Activated CD4-positive, alpha-beta T cell treated with anti-CD3 and anti-CD28 coated beads, Interleukin-2, amount 50 U/mL, for 48 hours (primary cell): ENCODE measurements around the gene TMEM119.
A peak's percentile ranks its signal among the peaks of the same experiment; 100 is the strongest.

Experiments
- DNase-seq, 2 experiments: peaks; one replicate each; pipeline ENCODE4 v3.0.0-alpha.2; 2020

Gene TMEM119

GRCh38 chr12:108597559-108598471, at the start of gene TMEM119:
TMEM119 (minus strand) TSS chr12:108598084; CDS start chr12:108592383, 5,701 bp downstream.
- DNase-seq, result no peak

- no peak for DNase-seq
Measured at GRCh38 chr12:108646600-108647579, 49.0 kb upstream of the TMEM119 start.

- DNase-seq, result no peak
Measured at GRCh38 chr12:108645686-108646599, 48.1 kb upstream of the TMEM119 start.

- no peak for DNase-seq
Measured at GRCh38 chr12:108644811-108645120, 46.9 kb upstream of the TMEM119 start.

- DNase-seq, result no peak
Measured at GRCh38 chr12:108643941-108644810, 46.3 kb upstream of the TMEM119 start.

GRCh38 chr12:108642899-108643654, 45.2 kb upstream of the TMEM119 start:
- no peak for DNase-seq

GRCh38 chr12:108642269-108642870, 44.5 kb upstream of the TMEM119 start:
- no peak for DNase-seq

GRCh38 chr12:108641446-108642268, 43.8 kb upstream of the TMEM119 start:
- no peak for DNase-seq

GRCh38 chr12:108640802-108641445, 43.0 kb upstream of the TMEM119 start:
- no peak for DNase-seq

- no peak for DNase-seq
Measured at GRCh38 chr12:108638997-108639822, 41.3 kb upstream of the TMEM119 start.

GRCh38 chr12:108638141-108638827, 40.4 kb upstream of the TMEM119 start:
- DNase-seq, result no peak

- no peak for DNase-seq
Measured at GRCh38 chr12:108637222-108637971, 39.5 kb upstream of the TMEM119 start.

- no peak for DNase-seq
Measured at GRCh38 chr12:108635997-108636808, 38.3 kb upstream of the TMEM119 start.

- DNase-seq, result peak in 1 of 2 experiments; percentile 65
Measured at GRCh38 chr12:108635201-108635996, 37.5 kb upstream of the TMEM119 start.

GRCh38 chr12:108634341-108634751, 36.5 kb upstream of the TMEM119 start:
- peak in 1 of 2 experiments; percentile 73 for DNase-seq
